Glomerular visceral epithelial cell (primary cell): Measurements from ENCODE around the gene GPR82.
"Not testable (repeated sequence)": the region's sequence is repeated elsewhere in the genome, so short reads cannot be mapped to it uniquely, and the experiment has no call there.

Experiments
- DNase-seq: peaks from one replicate; pipeline ENCODE4 v3.0.0-alpha.2; 2016; ENCODE audit errors: extremely low spot score

GPR82 gene

GRCh38 chrX:41718481-41719235 lies 5.3 kb upstream of the GPR82 start:
- DNase-seq, result peak; percentile 24

- DNase-seq, result not testable (repeated sequence)
These were observed 4.4 kb upstream of the GPR82 start for GRCh38 chrX:41719610-41720009.

GRCh38 chrX:41720125-41720779 lies 3.7 kb upstream of the GPR82 start:
- no peak for DNase-seq

- DNase-seq, result no peak
These were observed 2.4 kb upstream of the GPR82 start for GRCh38 chrX:41721590-41721989.

GRCh38 chrX:41722214-41722613 lies 1.8 kb upstream of the GPR82 start:
- no peak for DNase-seq

- DNase-seq, result no peak
These were observed 964 bp upstream of the GPR82 start for GRCh38 chrX:41722816-41723618.

- DNase-seq, result no peak
These were observed 4.1 kb downstream of the GPR82 start for GRCh38 chrX:41728125-41728524.

- DNase-seq, result no peak
These were observed 6.1 kb downstream of the GPR82 start for GRCh38 chrX:41730081-41730480.

GRCh38 chrX:41732260-41732659 lies 8.3 kb downstream of the GPR82 start:
- DNase-seq, result no peak

- DNase-seq, result no peak
These were observed 10.0 kb downstream of the GPR82 start for GRCh38 chrX:41733939-41734338.

- DNase-seq, result peak; percentile 5
These were observed 10.5 kb downstream of the GPR82 start for GRCh38 chrX:41734530-41734929.

- DNase-seq, result no peak
These were observed 13.1 kb downstream of the GPR82 start for GRCh38 chrX:41737065-41737464.

- DNase-seq, result no peak
These were observed 15.9 kb downstream of the GPR82 start for GRCh38 chrX:41739871-41740270.

- no peak for DNase-seq
These were observed 26.7 kb downstream of the GPR82 start for GRCh38 chrX:41750716-41751115.

- no peak for DNase-seq
These were observed 34.4 kb downstream of the GPR82 start for GRCh38 chrX:41758401-41758800.

GRCh38 chrX:41759817-41760216 lies 35.8 kb downstream of the GPR82 start:
- no peak for DNase-seq

- DNase-seq, result no peak
These were observed 37.2 kb downstream of the GPR82 start for GRCh38 chrX:41761169-41761568.

GRCh38 chrX:41761702-41762101 lies 37.7 kb downstream of the GPR82 start:
- no peak for DNase-seq

GRCh38 chrX:41779030-41779564 lies 55.1 kb downstream of the GPR82 start:
- DNase-seq, result peak; percentile 76
